ENCODE results near the gene EPS8L1. TPM values are rescaled to one million over a fixed set of nuclear protein-coding genes. Genes with fewer than 3 reads are reported as not detected.

EPS8L1 gene
- total RNA-seq, 1 donor from 2014 or later = 22.4 TPM

DNA sequence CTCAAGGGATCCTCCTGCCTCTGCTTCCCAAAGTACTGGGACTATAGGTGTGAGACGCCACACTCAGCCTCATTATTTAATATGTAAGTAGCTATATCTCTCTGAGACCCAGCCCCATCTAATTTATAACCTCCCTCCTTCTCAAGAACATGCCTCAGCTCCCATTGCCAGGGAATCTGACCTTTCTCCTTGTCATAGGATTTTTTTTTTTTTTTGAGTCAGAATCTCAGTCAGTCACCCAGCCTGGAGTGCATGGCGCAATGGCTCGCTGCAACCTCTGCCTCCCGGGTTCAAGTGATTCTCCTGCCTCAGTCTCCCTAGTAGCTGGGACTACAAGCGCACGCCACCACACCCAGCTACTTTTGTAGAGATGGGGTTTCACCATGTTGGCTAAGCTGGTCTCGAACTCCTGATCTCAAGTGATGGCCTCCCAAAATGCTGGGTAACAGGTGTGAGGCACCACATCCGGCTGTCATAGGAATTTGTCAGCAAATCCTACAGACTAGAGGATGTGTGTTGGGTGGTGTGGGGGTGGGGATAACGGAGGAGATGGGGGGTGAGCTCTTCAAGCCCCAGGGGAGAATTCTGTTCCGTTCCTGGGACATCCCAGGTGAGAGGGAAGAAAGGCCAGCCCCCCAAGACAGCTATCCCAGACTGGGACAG, 5.1 kb upstream of the EPS8L1 start:
- no peaks in the 10 kb centered on the region for H3K36me3 Mint-ChIP-seq (ENCODE audit: low read depth)
- no peak for TF ChIP-seq CTCF (conservative IDR thresholded peaks at IDR 0.05)
- no peaks in the 10 kb centered on the region for H3K9me3 Mint-ChIP-seq
- no peak overlapping the region for H3K27ac Mint-ChIP-seq (ENCODE audit: unreplicated experiment)
- peaks cover 95% of the 10 kb centered on the region for H3K27me3 Mint-ChIP-seq (ENCODE audit: low read depth)
- no peak for DNase-seq (ENCODE audit: low read depth, low spot score)
- H3K4me1 Mint-ChIP-seq = peaks cover 8% of the 10 kb centered on the region
- no peak overlapping the region for H3K4me3 Mint-ChIP-seq

GRCh38 chr19:55071129-55071502, 4.6 kb upstream of the EPS8L1 start:
- Mint-ChIP-seq H3K9me3 (no peaks in the 10 kb centered on the region), H3K36me3 (ENCODE audit: low read depth) (no peaks in the 10 kb centered on the region), H3K27ac (ENCODE audit: unreplicated experiment) (no peak overlapping the region), H3K4me3 (no peak overlapping the region), H3K27me3 (ENCODE audit: low read depth) (peaks cover 95% of the 10 kb centered on the region), H3K4me1 (peaks cover 8% of the 10 kb centered on the region)
- no peak for TF ChIP-seq CTCF (conservative IDR thresholded peaks at IDR 0.05)
- DNase-seq (ENCODE audit: low read depth, low spot score) = no peak

- Mint-ChIP-seq H3K4me3 (peak overlapping the region; percentile 35), H3K36me3 (ENCODE audit: low read depth) (no peaks in the 10 kb centered on the region), H3K27ac (ENCODE audit: unreplicated experiment) (no peak overlapping the region), H3K9me3 (no peaks in the 10 kb centered on the region), H3K27me3 (ENCODE audit: low read depth) (peaks cover 95% of the 10 kb centered on the region), H3K4me1 (peaks cover 8% of the 10 kb centered on the region)
- DNase-seq (ENCODE audit: low read depth, low spot score) = no peak
- TF ChIP-seq CTCF (conservative IDR thresholded peaks at IDR 0.05) = no peak
These were observed 3.8 kb upstream of the EPS8L1 start for GRCh38 chr19:55071913-55072312.

- no peak for TF ChIP-seq CTCF (conservative IDR thresholded peaks at IDR 0.05)
- Mint-ChIP-seq H3K4me3 (no peak overlapping the region), H3K36me3 (ENCODE audit: low read depth) (no peaks in the 10 kb centered on the region), H3K9me3 (no peaks in the 10 kb centered on the region), H3K4me1 (peaks cover 9% of the 10 kb centered on the region), H3K27ac (ENCODE audit: unreplicated experiment) (no peak overlapping the region), H3K27me3 (ENCODE audit: low read depth) (peaks cover 87% of the 10 kb centered on the region)
- no peak for DNase-seq (ENCODE audit: low read depth, low spot score)
These were observed 652 bp downstream of the EPS8L1 start for GRCh38 chr19:55076321-55076720.

DNA sequence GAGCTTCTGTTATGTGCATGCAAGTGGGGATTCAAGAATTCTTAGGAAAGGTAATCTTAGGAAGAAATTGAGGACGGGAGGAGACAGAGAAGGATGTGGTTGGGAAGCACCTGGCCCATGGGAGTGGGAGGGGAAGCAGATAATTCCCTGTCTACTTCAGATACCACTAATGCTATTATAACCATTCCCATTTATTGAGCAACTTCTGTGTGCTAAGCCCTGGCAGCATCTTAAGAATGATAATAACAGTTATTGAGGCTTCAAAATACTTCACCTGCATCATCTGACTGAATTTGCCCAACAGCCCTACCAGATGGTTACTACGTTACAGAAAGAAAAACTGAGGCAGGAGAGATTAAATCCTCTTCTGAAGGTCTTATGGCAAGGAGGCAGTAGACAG, 1.4 kb downstream of the EPS8L1 start:
- H3K36me3 Mint-ChIP-seq (ENCODE audit: low read depth) = no peaks in the 10 kb centered on the region
- no peak overlapping the region for H3K4me3 Mint-ChIP-seq
- no peak overlapping the region for H3K27ac Mint-ChIP-seq (ENCODE audit: unreplicated experiment)
- peaks cover 9% of the 10 kb centered on the region for H3K4me1 Mint-ChIP-seq
- peaks cover 82% of the 10 kb centered on the region for H3K27me3 Mint-ChIP-seq (ENCODE audit: low read depth)
- no peaks in the 10 kb centered on the region for H3K9me3 Mint-ChIP-seq
- DNase-seq (ENCODE audit: low read depth, low spot score) = no peak
- no peak for TF ChIP-seq CTCF (conservative IDR thresholded peaks at IDR 0.05)
